Endothelial cell of umbilical vein (primary cell): Measurements from ENCODE around the gene GLDN.
"Not testable (repeated sequence)": the region's sequence is repeated elsewhere in the genome, so short reads cannot be mapped to it uniquely, and the experiment has no call there.

Source experiments
- EZH2 ChIP-seq: IDR thresholded peaks from 2 replicates; pipeline ENCODE4 v1.6.1; 2012; ENCODE audit warnings: borderline replicate concordance, low read depth, mild to moderate bottlenecking, moderate library complexity, low read length, inconsistent platforms; ENCODE audit not compliant: severe bottlenecking
- JUN ChIP-seq: IDR thresholded peaks from 2 replicates; pipeline ENCODE4 v1.6.1; 2011; ENCODE audit warnings: borderline replicate concordance, low read depth; ENCODE audit not compliant: insufficient read length, insufficient read depth
- POLR2A ChIP-seq: IDR thresholded peaks from 2 replicates; pipeline ENCODE4 v1.6.1; 2012; ENCODE audit warnings: low read depth, mild to moderate bottlenecking, control low read depth, low read length
- TF ChIP-seq, protein P1 (sequence below), 2 donors: IDR thresholded peaks; 1 replicate in 1 of 2; 2 replicates in 1 of 2; pipeline ENCODE4 v1.5.1; 2011; ENCODE audit warnings: low read length in 2 of 2, mild to moderate bottlenecking in 2 of 2, moderate library complexity in 2 of 2, control low read depth in 1 of 2, inconsistent platforms in 1 of 2, low read depth in 1 of 2; ENCODE audit not compliant: insufficient read depth in 1 of 2; ENCODE audit errors: extremely low read depth in 1 of 2

DNA sequence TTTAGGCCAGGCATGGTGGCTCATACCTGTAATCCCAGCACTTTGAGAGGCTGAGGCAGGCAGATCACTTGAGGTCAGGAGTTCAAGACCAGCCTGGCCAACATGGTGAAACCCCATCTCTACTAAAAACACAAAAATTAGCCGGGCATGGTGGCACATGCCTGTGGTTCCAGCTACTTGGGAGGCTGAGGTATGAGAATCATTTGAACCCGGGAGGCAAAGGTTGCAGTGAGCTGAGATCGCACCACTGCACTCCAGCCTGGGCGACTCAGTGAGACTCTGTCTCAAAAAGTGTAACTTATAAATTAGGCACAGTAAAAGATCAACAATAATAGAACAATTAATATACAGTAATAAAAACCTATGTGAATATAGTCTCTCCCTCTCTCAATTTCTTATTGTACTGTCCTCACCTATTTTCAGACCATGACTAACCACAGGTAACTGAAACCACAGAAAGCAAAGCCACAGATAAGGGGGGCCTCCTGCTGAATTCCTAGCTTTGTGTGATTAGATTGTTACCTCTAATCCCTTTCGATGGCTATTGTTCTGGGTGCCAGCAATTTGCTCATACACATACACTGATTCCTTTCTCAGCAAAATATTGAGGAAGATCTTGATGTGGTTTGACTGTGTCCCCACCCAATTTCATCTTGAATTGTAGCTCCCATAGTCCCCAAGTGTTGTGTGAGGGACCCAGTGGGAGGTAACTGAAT is 104.7 kb downstream of the GLDN start:
- TF ChIP-seq, protein P1, sequence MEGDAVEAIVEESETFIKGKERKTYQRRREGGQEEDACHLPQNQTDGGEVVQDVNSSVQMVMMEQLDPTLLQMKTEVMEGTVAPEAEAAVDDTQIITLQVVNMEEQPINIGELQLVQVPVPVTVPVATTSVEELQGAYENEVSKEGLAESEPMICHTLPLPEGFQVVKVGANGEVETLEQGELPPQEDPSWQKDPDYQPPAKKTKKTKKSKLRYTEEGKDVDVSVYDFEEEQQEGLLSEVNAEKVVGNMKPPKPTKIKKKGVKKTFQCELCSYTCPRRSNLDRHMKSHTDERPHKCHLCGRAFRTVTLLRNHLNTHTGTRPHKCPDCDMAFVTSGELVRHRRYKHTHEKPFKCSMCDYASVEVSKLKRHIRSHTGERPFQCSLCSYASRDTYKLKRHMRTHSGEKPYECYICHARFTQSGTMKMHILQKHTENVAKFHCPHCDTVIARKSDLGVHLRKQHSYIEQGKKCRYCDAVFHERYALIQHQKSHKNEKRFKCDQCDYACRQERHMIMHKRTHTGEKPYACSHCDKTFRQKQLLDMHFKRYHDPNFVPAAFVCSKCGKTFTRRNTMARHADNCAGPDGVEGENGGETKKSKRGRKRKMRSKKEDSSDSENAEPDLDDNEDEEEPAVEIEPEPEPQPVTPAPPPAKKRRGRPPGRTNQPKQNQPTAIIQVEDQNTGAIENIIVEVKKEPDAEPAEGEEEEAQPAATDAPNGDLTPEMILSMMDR (IDR thresholded peaks at IDR 0.05; ENCODE audit: extremely low read depth in 1 of 2, insufficient read depth in 1 of 2, low read depth in 1 of 2, low read length in 2 of 2): not testable (repeated sequence)
- TF ChIP-seq POLR2A, EZH2, JUN: not testable (repeated sequence)
